HepG2 (cell line): Measurements from ENCODE around the gene TNFRSF9. TPM values are rescaled to one million over a fixed set of nuclear protein-coding genes. Genes with fewer than 3 reads are reported as not detected.

Experiments used
- ELF3 ChIP-seq: IDR thresholded peaks from 2 replicates; pipeline ENCODE4 v1.6.1; 2016; ENCODE audit warnings: missing genetic modification reagents, missing compliant biosample characterization
- GFI1 ChIP-seq: sonication (generic); formaldehyde crosslinking; IDR thresholded peaks from 2 replicates; pipeline ENCODE4 v1.5.0; 2020; ENCODE audit warnings: missing genetic modification reagents, mild to moderate bottlenecking, borderline replicate concordance
- IRX3 ChIP-seq: sonication (generic); formaldehyde crosslinking; IDR thresholded peaks from 2 replicates; pipeline ENCODE4 v1.8.1; 2023; ENCODE audit warnings: mild to moderate bottlenecking, low read depth, missing genetic modification reagents, borderline replicate concordance
- KLF12 ChIP-seq: sonication (generic); formaldehyde crosslinking; IDR thresholded peaks from 2 replicates; pipeline ENCODE4 v1.4.0; 2020; ENCODE audit warnings: missing genetic modification reagents, borderline replicate concordance
- MED1 ChIP-seq: sonication (generic); formaldehyde crosslinking; IDR thresholded peaks from 2 replicates; pipeline ENCODE4 v1.4.0; 2020; ENCODE audit warnings: missing genetic modification reagents
- MEF2D ChIP-seq: sonication (generic); formaldehyde crosslinking; IDR thresholded peaks from 2 replicates; pipeline ENCODE4 v1.5.1; 2020; ENCODE audit warnings: mild to moderate bottlenecking, missing genetic modification reagents
- MYC ChIP-seq: sonication (generic); formaldehyde crosslinking; IDR thresholded peaks from 2 replicates; pipeline ENCODE4 v1.9.0; 2021; ENCODE audit warnings: missing genetic modification reagents, borderline replicate concordance
- PITX1 ChIP-seq: sonication (generic); formaldehyde crosslinking; IDR thresholded peaks from 2 replicates; pipeline ENCODE4 v1.5.1; 2020; ENCODE audit warnings: mild to moderate bottlenecking, missing genetic modification reagents
- POLR2A ChIP-seq, 2 experiments: IDR thresholded peaks; 2 replicates each; pipeline ENCODE4 v1.6.1; 2011; ENCODE audit warnings: low read depth in 2 of 2, low read length in 2 of 2, mild to moderate bottlenecking in 1 of 2, moderate library complexity in 1 of 2; ENCODE audit not compliant: insufficient read depth in 1 of 2
- RAD21 ChIP-seq: fragments of 450-650 bp; formaldehyde crosslinking; IDR thresholded peaks from 2 replicates; pipeline ENCODE4 v1.5.0; 2020; ENCODE audit warnings: mild to moderate bottlenecking
- RBAK ChIP-seq: sonication (generic); formaldehyde crosslinking; IDR thresholded peaks from 2 replicates; pipeline ENCODE4 v1.5.1; 2020; ENCODE audit warnings: mild to moderate bottlenecking, missing genetic modification reagents
- SNAPC2 ChIP-seq: sonication (generic); formaldehyde crosslinking; IDR thresholded peaks from 2 replicates; pipeline ENCODE4 v1.8.1; 2022; ENCODE audit warnings: mild to moderate bottlenecking, missing genetic modification reagents
- SNRNP70 ChIP-seq: fragments of 200-400 bp; formaldehyde crosslinking; IDR thresholded peaks from 2 replicates; pipeline ENCODE4 v1.6.1; 2017; ENCODE audit warnings: mild to moderate bottlenecking, low read depth, low read length, moderate library complexity
- SUZ12 ChIP-seq: fragments of 150-350 bp; IDR thresholded peaks from 2 replicates; pipeline ENCODE4 v1.6.1; 2014; ENCODE audit warnings: low read depth, low read length
- ZBTB21 ChIP-seq: sonication (generic); formaldehyde crosslinking; IDR thresholded peaks from 2 replicates; pipeline ENCODE4 v1.4.0; 2020; ENCODE audit warnings: missing genetic modification reagents
- ZFP1 ChIP-seq: IDR thresholded peaks from 2 replicates; pipeline ENCODE4 v1.6.1; 2016
- ZNF3 ChIP-seq: IDR thresholded peaks from 2 replicates; pipeline ENCODE4 v1.7.0; 2017; ENCODE audit warnings: inconsistent platforms
- ZNF329 ChIP-seq: sonication (generic); formaldehyde crosslinking; IDR thresholded peaks from 2 replicates; pipeline ENCODE4 v1.9.0; 2021; ENCODE audit warnings: low read depth, mild to moderate bottlenecking, missing genetic modification reagents
- ZNF451 ChIP-seq: sonication (generic); formaldehyde crosslinking; IDR thresholded peaks from 2 replicates; pipeline ENCODE4 v1.5.0; 2020; ENCODE audit warnings: mild to moderate bottlenecking, missing genetic modification reagents
- ZNF501 ChIP-seq: sonication (generic); formaldehyde crosslinking; IDR thresholded peaks from 2 replicates; pipeline ENCODE4 v1.5.1; 2020; ENCODE audit warnings: mild to moderate bottlenecking, moderate library complexity, missing genetic modification reagents
- ZNF558 ChIP-seq: sonication (generic); formaldehyde crosslinking; IDR thresholded peaks from 2 replicates; pipeline ENCODE4 v1.9.0; 2022; ENCODE audit warnings: mild to moderate bottlenecking, missing genetic modification reagents, borderline replicate concordance
- ZNF709 ChIP-seq: sonication (generic); formaldehyde crosslinking; IDR thresholded peaks from 2 replicates; pipeline ENCODE4 v1.5.0; 2020; ENCODE audit warnings: mild to moderate bottlenecking, missing genetic modification reagents
- ZNF891 ChIP-seq: sonication (generic); formaldehyde crosslinking; IDR thresholded peaks from 2 replicates; pipeline ENCODE4 v1.5.0; 2020; ENCODE audit warnings: mild to moderate bottlenecking, missing genetic modification reagents
- ZZZ3 ChIP-seq: sonication (generic); formaldehyde crosslinking; IDR thresholded peaks from 2 replicates; pipeline ENCODE4 v1.4.0; 2020; ENCODE audit warnings: missing genetic modification reagents, mild to moderate bottlenecking, borderline replicate concordance
- polyA plus RNA-seq, 8 experiments: library from polyadenylated mRNA; depleted of rRNA in 3 of 8; stranded (reverse) in 7 of 8; unstranded in 1 of 8; fragments of >200 nt; fragmentation: Illumina TruSeq in 4 of 8; extraction: Trizol in 4 of 8; gene quantifications; 2 replicates each; pipeline versions ENCODE4 v1.2.1 to v1.2.3, GENCODE V29; 2011 to 2016; ENCODE audit warnings: low read depth in 4 of 8, missing spikeins in 1 of 8, mixed read lengths in 1 of 8; ENCODE audit not compliant: insufficient read depth in 1 of 8
- total RNA-seq, 5 experiments: library from RNA; depleted of rRNA; stranded (reverse); fragments of >200 nt; fragmentation: Illumina TruSeq; extraction: Trizol; gene quantifications; 2 replicates each; pipeline ENCODE4 v1.2.3, GENCODE V29; 2016; ENCODE audit warnings: low read depth in 1 of 5
- TF ChIP-seq, protein P1 (sequence below): sonication (generic); formaldehyde crosslinking; IDR thresholded peaks from 2 replicates; pipeline ENCODE4 v1.4.0; 2020; ENCODE audit warnings: missing genetic modification reagents
- TF ChIP-seq, protein P2 (sequence below): sonication (generic); formaldehyde crosslinking; IDR thresholded peaks from 2 replicates; pipeline ENCODE4 v1.9.0; 2021; ENCODE audit warnings: missing genetic modification reagents, borderline replicate concordance
- TF ChIP-seq, protein P3 (sequence below): sonication (generic); formaldehyde crosslinking; IDR thresholded peaks from 2 replicates; pipeline ENCODE4 v1.4.0; 2020; ENCODE audit warnings: missing genetic modification reagents, mild to moderate bottlenecking, borderline replicate concordance

The TNFRSF9 gene
- total and polyA plus RNA-seq, 2 of the 13 experiments (the other 11 are each of a cell fraction or from before 2014, with no cell fraction given): 0.07 TPM; not detected in 1

DNA sequence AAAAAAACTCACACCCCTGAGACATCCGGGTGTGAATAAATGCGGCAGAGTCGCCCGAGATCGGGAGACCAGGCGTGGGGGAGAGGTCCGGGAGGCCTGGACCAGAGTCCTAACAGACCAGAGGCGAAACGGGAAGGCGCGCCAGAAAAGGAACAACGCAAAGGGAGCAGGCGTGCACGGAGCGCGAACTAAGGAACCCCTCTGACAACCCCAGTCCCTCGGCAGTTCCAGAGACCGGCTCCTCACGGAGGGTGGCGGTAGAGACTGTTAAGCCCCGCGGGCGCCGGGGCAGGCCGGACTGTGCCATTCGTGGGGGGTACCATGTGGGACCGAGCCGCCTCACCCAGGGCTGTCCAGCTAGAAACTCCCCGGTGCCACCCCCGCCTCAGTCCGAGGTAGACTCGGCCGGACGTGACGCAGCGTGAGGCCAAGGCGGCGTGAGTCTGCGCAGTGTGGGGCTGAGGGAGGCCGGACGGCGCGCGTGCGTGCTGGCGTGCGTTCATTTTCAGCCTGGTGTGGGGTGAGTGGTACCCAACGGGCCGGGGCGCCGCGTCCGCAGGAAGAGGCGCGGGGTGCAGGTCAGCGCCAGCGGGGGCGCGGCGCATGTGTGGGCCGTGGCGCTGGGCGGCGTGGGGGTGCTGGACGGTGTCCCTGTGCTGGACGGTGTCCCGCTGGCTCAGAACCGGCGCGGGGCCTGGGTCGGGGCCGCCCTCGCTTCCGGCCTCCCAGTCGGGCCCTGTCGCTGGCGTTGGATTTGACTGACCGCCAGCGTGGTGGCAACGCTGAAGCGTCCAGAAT lies 20.8 kb upstream of the TNFRSF9 start, which contains the start of gene PARK7 (continued):
- TF ChIP-seq ZNF709 (CRISPR knock-in tag) (peak; percentile 90; the same call in 1 of the 2 replicates), MED1 (CRISPR knock-in tag) (peak; percentile 47), KLF12 (CRISPR knock-in tag) (0 out of 2 replicates have a peak, but pooled peaks have one; percentile 55), PITX1 (CRISPR knock-in tag) (peak; percentile 94), ZZZ3 (0 out of 2 replicates have a peak, but pooled peaks have one; percentile 66), ZNF3 (no peak), SNAPC2 (0 out of 2 replicates have a peak, but pooled peaks have one; percentile 37), SUZ12 (no peak), POLR2A (IDR thresholded peaks at IDR 0.05; ENCODE audit: insufficient read depth in 1 of 2, low read depth in 2 of 2, low read length in 2 of 2) (peak; percentile 92 to 96), MEF2D (CRISPR knock-in tag) (peak; percentile 87), ZNF558 (peak; percentile 90; the same call in 1 of the 2 replicates), ZNF329 (CRISPR knock-in tag) (peak; percentile 93), RBAK (CRISPR knock-in tag) (no peak), RAD21 (peak; percentile 52), MYC (CRISPR knock-in tag) (peak; percentile 93), IRX3 (0 out of 2 replicates have a peak, but pooled peaks have one; percentile 71), GFI1 (CRISPR knock-in tag) (peak; percentile 83), ZNF501 (CRISPR knock-in tag) (peak; percentile 92), ZNF451 (CRISPR knock-in tag) (peak; percentile 96), ZBTB21 (CRISPR knock-in tag) (no peak), SNRNP70 (no peak), ZFP1 (CRISPR knock-in tag) (no peak), ELF3 (CRISPR knock-in tag) (peak; percentile 4), ZNF891 (CRISPR knock-in tag) (peak; percentile 76; the same call in 1 of the 2 replicates)
- TF ChIP-seq, protein P1, sequence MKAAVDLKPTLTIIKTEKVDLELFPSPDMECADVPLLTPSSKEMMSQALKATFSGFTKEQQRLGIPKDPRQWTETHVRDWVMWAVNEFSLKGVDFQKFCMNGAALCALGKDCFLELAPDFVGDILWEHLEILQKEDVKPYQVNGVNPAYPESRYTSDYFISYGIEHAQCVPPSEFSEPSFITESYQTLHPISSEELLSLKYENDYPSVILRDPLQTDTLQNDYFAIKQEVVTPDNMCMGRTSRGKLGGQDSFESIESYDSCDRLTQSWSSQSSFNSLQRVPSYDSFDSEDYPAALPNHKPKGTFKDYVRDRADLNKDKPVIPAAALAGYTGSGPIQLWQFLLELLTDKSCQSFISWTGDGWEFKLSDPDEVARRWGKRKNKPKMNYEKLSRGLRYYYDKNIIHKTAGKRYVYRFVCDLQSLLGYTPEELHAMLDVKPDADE: no peak
- TF ChIP-seq, protein P2, sequence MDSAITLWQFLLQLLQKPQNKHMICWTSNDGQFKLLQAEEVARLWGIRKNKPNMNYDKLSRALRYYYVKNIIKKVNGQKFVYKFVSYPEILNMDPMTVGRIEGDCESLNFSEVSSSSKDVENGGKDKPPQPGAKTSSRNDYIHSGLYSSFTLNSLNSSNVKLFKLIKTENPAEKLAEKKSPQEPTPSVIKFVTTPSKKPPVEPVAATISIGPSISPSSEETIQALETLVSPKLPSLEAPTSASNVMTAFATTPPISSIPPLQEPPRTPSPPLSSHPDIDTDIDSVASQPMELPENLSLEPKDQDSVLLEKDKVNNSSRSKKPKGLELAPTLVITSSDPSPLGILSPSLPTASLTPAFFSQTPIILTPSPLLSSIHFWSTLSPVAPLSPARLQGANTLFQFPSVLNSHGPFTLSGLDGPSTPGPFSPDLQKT (CRISPR knock-in tag): 0 out of 2 replicates have a peak, but pooled peaks have one; percentile 14
- TF ChIP-seq, protein P3, sequence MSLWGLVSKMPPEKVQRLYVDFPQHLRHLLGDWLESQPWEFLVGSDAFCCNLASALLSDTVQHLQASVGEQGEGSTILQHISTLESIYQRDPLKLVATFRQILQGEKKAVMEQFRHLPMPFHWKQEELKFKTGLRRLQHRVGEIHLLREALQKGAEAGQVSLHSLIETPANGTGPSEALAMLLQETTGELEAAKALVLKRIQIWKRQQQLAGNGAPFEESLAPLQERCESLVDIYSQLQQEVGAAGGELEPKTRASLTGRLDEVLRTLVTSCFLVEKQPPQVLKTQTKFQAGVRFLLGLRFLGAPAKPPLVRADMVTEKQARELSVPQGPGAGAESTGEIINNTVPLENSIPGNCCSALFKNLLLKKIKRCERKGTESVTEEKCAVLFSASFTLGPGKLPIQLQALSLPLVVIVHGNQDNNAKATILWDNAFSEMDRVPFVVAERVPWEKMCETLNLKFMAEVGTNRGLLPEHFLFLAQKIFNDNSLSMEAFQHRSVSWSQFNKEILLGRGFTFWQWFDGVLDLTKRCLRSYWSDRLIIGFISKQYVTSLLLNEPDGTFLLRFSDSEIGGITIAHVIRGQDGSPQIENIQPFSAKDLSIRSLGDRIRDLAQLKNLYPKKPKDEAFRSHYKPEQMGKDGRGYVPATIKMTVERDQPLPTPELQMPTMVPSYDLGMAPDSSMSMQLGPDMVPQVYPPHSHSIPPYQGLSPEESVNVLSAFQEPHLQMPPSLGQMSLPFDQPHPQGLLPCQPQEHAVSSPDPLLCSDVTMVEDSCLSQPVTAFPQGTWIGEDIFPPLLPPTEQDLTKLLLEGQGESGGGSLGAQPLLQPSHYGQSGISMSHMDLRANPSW: peak; percentile 72; the same call in 1 of the 2 replicates
